GM19043 (cell line): ENCODE measurements around the gene POPDC3.
"Not testable (repeated sequence)": the region's sequence is repeated elsewhere in the genome, so short reads cannot be mapped to it uniquely, and the experiment has no call there.

Experiments used
- ATAC-seq: cut with Tn5 transposase; IDR thresholded peaks from one replicate; pipeline ENCODE4 v1.9.1; 2021; ENCODE audit warnings: low read depth; ENCODE audit not compliant: unreplicated experiment

POPDC3 gene, protein sequence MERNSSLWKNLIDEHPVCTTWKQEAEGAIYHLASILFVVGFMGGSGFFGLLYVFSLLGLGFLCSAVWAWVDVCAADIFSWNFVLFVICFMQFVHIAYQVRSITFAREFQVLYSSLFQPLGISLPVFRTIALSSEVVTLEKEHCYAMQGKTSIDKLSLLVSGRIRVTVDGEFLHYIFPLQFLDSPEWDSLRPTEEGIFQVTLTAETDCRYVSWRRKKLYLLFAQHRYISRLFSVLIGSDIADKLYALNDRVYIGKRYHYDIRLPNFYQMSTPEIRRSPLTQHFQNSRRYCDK

GRCh38 chr6:105179244-105180065, at the start of gene POPDC3:
POPDC3 (minus strand) TSS chr6:105180014; CDS start chr6:105161909, 18,105 bp downstream.
- no peak for ATAC-seq

- ATAC-seq = no peak
Measured at GRCh38 chr6:105227295-105227767, 47.5 kb upstream of the POPDC3 start.

DNA sequence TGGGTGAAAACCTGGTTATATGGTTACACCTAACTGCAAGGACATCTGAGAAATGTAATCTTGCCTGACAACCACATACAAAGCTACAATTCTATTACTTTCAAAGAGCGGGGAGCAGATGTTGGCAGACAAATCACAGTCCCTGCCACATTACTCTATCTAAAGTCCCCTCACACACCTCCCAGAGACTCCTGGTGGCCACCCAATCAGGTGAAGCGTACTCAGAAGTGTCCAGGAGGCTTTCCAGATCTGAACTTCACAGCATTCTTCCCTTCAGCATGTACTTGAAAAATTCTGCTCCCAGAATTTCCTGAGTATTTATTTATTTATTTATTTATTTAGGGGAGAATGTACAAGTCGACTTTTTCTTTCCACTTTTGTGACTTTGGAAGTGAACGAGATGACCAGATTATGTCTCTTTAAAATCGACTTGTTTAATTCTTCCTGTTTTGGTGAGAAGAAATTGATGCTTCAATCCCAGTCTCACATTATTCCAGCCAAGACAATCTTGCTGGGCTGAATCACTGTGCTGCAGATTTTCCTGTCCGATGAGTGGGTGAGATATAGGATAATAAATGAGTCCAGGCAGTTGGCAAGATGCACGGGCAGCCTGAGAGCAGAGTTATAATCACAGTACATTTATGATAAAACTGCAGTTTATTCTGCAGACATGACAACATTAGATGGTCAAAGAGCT, 46.9 kb upstream of the POPDC3 start:
- no peak for ATAC-seq

DNA sequence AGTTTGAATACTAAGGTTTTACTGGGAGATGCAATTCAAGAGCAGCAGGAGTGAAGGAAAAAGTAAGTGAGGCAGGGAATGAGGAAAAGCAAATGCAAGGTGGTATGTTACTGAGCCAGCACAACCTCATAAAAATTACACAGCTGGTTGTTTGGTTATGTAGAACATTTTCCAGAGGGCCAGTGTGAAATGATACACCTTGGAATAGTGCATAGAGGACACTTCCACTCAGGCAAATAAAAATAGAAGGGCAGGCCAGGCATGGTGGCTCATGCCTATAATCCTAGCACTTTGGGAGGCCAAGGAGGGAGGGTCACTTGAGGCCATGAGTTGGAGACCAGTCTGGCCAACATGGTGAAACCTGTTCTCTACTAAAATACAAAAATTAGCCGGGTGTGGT, 43.4 kb upstream of the POPDC3 start:
- ATAC-seq = no peak

GRCh38 chr6:105221219-105221618, 41.4 kb upstream of the POPDC3 start:
- ATAC-seq = not testable (repeated sequence)

DNA sequence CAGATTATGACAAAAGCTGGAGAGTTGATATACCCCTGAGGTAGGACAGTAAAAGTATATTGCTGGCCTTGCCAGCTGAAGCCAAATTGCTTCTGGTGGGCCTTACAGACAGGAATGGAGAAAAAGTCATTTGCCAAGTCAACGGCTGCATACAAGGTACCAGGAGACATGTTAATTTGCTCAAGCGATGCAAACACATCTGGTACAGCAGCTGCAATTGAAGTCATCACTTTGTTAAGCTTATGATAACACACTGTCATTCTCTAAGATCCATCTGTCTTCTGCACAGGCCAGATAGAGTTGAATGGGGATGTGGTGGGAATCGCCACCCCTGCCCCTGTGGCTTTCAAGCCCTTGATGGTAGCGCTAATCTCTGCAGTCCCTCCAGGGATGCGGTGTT, 40.4 kb upstream of the POPDC3 start:
- ATAC-seq = no peak

- not testable (repeated sequence) for ATAC-seq
Measured at GRCh38 chr6:105219218-105219617, 39.4 kb upstream of the POPDC3 start.

- no peak for ATAC-seq
Measured at GRCh38 chr6:105215506-105215905, 35.7 kb upstream of the POPDC3 start.

DNA sequence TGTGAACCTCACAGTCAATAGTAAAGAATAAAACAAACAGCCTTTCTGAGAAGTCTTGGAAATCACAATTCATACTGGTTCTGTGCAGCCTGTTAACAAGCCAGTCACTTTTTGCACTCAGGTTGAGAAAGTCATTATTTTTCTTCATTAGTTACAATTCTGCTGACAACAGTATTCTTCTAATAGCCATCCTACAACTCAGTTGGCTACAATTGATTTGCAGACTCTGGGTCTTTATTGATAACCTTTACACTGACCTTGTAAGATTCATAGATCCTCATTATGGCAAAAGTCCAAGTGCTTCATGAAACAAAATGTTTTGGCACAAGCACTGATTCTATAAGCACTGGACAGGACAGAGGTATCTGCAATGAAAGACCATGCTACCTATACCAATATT, 34.9 kb upstream of the POPDC3 start:
- ATAC-seq = no peak

- ATAC-seq = no peak
Measured at GRCh38 chr6:105213272-105213671, 33.5 kb upstream of the POPDC3 start.

DNA sequence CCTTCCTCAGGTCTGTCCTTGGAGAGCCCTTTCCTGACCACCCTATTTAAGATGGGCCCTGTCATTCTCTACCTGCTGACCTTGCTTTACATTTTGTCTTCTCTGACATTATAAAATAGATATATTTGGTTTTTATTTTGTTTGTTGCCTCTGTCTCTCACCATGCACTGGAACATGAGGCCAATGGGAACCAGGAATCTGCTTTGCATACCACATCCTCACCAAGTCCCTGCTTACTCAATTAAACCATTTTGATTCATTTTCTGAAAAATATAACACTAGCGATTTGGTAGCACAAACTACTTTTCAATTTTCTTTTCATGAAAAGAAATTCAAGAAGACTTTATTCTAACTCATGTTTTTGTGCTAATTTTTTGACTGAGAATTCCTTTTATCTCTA, 32.8 kb upstream of the POPDC3 start:
- peak; percentile 81 for ATAC-seq

DNA sequence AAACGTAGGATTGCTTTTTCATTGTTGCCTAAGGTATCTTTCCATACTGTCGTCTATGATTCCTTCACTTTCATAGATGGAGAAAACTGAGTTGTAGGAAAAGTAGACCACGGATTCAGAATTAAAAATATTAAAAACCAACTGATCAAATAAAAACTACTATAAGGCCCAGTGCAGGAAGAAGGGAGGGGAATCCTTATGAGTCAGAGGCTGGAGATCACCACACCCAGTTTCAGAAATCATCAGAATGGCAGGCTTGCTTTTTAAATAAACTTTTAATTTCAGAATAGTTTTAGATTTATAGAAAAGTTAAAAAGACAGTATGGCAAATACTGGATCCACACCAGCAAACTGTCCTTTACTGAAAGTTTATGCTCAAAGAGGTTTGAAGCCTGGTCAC, 32.0 kb upstream of the POPDC3 start:
- ATAC-seq = no peak

GRCh38 chr6:105210932-105211531, 31.2 kb upstream of the POPDC3 start:
- no peak for ATAC-seq

GRCh38 chr6:105209950-105210706, 30.3 kb upstream of the POPDC3 start:
- ATAC-seq = no peak

DNA sequence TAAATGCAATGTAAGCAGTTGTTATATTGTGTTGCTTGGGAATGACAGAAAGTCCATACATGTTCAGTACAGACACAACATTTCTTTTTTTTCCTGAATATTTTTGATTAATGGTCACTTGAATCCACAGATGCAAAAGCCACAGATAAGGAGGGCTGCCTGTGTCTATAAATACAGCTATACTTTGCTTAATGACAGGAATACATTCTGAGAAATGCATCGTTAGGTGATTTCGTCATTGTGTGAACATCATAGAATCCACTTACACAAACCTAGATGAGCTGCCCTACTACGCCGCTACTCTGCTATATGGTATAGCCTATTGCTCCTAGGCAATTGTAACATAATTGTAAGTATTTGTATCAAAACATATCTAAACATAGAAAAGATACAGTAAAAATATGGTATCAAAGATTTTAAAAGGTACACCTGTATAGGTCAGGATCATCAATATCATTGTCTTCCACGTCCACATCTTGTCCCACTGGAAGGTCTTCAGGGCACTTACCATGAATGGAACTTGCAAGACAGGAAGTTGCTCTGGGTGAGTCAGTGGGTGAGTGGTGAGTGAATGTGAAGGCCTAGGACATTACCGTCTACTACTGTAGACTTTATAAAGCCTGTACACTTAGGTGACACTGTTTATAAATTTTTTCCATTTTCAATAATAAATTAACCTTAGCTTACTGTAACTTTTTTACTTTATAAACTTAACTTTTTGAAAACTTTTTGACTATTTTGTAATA, 27.9 kb upstream of the POPDC3 start:
- no peak for ATAC-seq

DNA sequence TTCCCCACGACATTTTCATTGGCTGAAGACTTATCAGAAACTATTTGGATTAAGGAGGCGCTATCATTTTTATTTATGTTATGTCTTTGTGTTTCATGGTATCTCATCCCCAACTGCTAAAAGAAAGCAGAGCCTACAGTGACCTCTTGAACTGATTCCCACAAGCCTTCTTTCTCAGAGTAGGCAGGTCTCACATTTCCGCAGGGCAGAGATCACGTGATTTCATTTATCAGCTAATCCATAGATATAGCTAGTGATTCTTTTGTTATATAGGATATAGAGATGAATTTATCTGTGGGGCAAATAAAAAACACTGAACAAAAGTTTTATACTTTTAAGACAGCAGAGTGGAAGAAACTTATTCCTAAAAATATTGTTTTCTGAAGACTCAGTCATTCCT, 25.0 kb upstream of the POPDC3 start:
- no peak for ATAC-seq

DNA sequence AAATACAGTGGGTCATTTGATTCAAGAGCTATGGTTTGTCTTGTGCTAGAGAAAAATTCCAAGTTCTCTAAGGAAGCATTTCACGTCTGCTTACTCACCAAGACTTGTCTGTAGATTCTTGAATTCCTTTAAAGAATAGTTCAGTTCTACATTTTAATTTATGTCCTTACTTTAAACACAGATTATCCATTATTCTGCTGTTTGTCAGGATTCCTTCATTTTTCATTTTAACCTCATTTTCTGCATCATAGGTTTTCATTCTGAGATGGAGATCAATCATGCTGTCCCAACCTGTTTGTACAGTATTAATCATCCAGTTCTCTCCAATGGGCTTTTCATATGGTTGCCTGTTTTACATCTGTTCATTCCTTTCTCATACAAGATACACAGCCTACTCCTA, 24.5 kb upstream of the POPDC3 start:
- no peak for ATAC-seq

- ATAC-seq = no peak
Measured at GRCh38 chr6:105202486-105202885, 22.7 kb upstream of the POPDC3 start.

- ATAC-seq = no peak
Measured at GRCh38 chr6:105200133-105200730, 20.4 kb upstream of the POPDC3 start.
